NOMO-1 treated with dmso at 0.1 percent for 144 hours (cell line): ENCODE results near the gene SYNDIG1.

Experiments
- DNase-seq: peaks from one replicate; lab custom pipeline; 2025; ENCODE audit not compliant: unreplicated experiment; lab: John Stamatoyannopoulos, UW

SYNDIG1 gene

DNA sequence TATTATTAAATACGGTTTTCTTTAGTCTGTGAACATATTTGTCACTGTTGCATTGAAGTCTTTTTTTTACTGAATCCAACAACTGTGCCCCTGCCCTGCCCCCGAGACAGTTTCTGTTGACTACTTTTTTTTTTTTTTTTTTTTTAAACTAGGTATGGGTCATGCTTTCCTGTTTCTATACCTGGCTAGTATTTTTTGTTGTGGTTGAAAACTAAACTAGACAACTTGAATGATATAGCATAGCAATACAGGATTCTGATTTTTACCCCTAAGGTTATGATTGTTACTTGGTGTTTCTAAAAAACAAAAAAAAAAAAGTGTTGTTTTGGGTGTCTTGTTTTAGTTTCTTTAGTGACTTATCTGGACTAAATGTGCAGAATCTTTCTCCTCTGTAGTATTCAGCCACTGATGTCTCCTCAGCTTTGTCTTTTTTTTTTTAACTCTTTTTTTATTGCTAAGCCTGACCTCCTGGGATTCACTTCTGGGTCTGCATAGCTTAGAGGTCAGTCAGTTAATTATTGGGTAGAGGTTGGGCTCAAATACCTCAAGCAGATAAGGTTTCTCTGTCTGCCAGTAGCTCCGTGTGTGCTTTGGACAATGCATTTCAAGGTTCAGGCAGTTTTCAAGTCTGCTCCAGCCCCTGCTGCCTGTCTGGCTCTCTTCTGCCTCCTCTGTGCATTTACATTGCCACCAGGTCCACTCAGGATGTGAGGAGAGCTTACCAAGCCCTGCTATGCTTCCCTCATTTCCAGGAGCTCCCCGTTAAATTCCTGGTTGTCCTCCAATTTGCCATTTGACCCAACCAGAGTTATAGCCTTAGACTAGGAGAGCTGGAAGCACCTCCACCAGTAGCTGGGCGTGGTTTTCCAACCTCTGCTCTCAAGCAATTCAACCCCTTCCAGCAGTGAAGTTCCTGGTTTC is 91.4 kb downstream of the SYNDIG1 start:
- no peak for DNase-seq

DNA sequence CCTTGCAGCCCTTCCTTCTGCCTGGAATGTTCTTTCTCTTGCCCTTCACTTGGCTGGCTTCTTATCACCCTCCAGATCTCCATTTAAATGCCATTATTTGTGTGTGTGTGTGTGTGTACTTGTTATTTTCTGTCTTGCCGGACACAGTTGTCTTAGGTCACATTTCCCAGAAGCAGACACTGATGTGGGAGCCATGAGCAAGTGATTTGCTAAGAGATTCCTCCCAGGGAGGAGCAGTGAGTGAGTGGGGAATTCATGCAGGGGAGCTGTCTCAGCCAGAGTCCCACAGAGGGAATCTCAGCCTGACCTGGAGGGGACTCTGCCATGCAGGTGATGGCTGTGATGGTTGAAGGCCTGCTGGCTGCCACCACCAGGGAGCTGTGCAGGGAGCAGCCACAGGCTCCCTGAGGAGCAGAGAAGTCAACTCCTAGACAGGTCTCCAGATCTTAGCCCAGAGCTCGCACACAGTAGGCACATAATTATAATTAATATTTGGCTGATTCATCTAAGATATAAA is 96.5 kb downstream of the SYNDIG1 start:
- DNase-seq, result no peak

DNA sequence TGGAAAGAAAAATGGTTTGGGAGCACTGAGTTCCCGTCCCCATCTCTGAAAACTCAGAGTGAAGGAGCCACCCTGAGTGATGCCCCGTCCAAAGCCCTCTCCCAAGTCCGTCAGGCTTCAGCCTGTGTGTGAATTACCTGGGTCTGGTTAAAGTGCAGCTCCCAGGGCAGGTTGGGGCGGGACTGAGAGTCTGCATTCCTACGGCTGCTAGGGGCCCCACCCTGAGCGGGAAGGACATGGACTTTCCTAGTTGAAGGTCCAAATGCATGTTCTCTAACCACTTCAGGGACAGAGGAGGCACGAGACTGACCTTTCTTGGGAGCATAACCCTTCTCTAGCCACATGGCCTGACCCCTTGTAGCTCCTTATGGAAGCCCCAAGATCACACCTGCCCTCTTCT is 97.2 kb downstream of the SYNDIG1 start:
- DNase-seq, result no peak

DNA sequence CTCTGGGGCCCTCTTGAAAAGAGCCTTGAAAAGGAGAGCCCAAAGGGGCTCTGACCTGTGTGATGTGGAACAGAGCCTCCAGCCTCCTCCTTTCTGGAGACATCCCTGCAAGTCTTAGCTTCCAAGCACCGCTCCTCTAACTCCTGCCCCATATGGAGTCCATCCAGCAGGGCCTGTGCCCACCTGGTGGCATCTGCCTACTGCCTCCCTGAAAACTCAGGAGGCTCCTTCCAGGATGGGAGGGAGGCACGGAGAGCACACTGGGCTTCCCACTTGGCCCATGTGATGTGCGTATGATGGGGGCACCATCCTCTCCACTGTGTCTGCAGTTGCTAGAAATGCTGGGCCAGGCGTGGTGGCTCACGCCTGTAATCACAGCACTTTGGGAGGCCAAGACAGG is 98.1 kb downstream of the SYNDIG1 start:
- no peak for DNase-seq

DNA sequence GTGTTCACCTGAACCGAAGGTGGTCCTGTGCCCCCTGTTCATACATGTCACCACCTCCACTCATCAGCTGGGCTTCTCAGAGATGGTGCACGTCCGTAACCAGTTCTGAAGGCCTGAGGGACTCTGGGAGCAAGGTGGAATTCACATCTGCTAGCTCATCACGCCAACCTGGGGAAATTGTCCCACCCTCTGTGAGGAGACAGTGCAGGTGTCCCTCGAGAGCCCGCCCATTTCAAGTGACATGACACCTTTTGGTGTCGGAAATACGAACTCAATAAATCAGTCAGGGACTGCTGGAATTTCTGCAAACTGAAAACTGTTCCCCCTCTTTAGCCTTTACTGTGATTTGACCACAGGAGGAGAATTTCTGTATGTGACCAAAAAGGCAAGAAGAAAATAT is 99.4 kb downstream of the SYNDIG1 start:
- DNase-seq, result no peak

DNA sequence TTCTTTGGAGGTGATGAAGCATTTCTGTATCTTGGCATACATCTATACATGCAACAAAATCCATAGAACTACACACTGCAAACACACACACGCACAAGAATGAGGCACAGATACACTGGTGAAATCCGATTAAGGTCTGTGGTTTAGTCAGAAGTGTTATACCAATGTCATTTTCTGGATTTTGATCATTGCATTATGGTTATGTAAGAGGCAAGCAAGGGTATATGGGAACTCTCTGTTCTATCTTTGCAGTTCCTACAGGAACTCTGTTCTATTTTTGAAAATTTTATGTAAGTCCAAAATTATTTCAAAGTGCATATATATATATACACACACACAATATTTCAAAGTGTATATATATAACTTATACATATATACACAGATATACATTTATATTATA is 101.7 kb downstream of the SYNDIG1 start:
- no peak for DNase-seq

DNA sequence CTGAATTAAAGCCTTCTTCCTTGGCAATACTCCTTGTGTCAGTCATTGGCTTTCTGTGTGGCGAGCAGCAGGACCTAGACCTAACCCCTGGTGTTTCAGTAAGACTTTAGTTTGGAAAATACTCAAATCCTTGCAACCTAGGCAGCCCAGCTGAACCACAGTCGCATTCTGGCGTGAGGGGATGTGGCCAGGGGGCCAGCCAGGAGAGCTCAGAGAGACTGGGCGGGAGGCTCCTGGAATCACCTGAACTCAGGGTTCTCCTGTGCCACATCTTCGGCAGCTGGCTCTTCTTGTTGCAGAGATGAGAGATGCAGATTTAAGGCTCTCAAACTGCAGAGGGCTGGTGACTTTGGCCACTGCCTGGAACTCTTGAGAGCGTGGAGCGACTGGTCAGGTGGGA is 102.7 kb downstream of the SYNDIG1 start:
- DNase-seq, result no peak

DNA sequence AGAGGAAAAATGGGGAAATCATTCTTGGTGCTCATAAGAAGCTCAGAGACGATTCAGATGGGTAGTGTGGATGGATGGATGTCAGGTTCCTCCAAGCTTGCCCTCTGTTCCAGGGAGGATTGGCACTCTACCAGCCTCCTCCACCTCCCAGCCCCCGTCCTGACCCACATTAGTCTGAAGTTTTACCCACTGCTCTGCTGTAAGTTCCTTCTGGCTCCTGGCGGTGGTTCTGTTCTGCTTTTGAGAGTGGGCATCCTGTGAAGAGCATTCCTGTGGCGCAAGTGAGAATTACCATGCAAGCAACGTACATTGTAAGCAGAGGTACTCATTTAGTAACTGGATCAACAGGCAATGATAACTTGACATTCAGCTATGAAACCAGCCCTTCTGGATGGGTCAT is 103.4 kb downstream of the SYNDIG1 start:
- no peak for DNase-seq

DNA sequence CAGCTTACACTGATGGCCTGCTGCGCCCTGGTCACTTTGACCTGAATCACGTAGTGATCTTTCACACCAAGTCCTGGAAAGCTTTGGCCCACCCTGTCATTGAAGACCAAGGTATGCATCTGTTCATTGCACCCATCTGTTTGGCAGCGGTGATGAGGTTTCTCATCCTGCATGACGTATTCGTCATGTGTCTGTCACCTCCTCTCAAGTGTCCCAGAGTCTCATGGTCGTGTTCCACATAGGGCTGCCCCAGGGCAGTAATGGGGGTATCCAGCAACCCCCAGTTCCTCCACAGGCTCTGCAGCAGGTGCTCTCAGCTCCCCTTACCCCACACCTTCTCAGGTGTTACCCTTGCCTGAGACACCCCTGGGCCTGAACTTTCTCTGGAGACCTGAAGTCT is 104.1 kb downstream of the SYNDIG1 start:
- DNase-seq, result no peak

DNA sequence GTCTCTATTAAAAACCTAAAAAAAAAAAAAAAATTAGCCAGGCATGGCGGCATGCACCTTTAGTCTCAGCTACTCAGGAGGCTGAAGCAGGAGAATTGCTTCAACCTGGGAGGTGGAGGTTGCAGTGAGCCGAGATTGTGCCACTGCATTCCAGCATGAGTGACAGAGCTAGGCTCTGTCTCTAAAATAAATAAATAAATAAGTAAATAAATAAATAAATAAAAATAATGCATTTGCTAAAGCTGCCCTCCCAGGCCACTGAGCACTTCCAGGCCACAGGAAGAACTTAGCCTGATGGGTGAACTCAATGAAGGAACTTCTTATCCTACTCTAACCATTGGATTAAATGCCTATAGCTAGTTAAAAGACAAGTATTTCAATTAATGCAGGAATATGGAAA is 104.9 kb downstream of the SYNDIG1 start:
- no peak for DNase-seq

DNA sequence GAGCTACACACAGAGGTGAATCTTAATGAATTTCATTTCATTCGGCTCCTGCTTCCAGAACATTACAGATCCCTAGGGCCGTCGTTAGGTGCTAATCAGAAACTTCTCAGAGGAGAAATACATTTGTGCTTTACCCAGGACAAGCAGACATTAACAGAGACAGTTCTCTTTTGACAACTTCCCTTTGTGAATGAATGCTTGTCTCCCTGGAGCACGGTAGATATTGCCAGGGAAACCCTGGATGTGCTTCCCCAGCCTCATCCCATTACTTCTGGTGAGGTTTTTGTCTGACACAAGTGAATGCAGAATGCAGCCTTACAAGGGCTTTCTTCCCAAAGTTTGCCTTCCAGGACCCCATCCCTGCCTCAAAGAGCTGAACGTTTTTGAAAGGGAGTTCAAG is 105.4 kb downstream of the SYNDIG1 start:
- DNase-seq, result no peak

DNA sequence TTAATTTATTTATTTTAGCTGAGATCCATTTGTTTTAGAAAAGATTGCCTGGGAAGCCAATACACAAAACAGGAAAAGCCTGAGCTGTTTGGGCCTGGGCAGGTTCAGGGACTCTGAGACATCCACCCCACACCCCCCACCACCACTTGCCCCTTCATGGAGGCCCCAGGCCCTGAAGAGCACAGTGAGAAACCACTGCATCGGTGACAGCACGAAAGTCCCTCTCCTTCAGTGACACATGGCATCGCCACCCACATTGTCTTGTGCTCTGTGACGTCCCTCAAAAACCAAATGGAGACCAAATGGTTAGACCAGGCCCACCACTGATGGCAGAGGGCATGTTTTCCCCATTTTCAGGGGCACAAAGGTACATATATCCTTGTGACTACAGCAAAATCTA is 106.4 kb downstream of the SYNDIG1 start:
- DNase-seq, result no peak

DNA sequence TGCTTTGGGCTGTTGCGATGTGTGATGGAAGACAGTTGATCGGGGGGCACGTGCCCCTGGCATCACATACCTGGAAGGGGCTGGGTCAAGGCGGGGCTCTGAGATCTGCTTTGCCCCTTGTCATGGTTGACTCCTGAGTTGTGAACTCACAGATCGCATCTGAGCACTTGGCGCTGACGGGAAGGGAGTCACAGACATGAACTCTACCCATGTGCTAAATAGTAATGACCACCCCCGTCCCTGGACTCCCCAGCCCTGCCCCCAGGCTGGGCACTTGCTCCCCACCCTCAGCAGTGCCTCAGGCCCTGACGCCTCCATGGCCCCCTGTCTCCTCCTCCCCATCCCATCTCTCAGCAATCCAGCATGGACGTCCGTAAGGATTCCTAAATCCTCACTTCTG is 107.0 kb downstream of the SYNDIG1 start:
- DNase-seq, result no peak

DNA sequence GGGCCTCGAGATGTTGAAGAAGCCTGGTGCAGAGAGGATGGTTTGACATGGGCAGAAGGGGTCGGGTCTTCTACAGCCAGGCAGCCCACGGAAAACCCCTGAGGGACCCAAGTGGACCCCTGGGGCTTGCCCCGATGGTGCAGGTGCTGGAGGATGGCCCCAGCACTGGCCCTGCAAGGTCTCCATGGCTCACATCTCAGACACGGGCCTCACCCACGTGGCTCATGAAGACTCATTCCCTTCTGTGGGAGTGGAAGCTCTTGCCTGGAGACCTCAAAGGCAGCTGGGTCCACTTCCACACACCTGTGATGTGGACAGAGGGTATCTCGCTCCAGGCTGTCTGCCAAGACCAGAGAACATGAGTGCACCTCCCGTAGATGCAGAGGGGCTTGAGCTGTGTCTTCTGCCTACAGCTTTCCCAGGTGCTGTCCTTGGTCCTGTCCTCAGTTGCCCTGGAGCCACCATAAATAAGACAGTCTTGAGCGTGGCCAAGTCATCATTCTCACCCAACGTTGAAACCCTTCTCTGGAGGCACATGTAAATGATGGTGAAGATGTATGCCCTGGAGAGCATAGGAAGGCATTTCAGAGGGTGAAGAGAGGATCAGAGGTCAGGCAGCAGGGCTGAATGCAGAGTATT is 108.0 kb downstream of the SYNDIG1 start:
- no peak for DNase-seq

DNA sequence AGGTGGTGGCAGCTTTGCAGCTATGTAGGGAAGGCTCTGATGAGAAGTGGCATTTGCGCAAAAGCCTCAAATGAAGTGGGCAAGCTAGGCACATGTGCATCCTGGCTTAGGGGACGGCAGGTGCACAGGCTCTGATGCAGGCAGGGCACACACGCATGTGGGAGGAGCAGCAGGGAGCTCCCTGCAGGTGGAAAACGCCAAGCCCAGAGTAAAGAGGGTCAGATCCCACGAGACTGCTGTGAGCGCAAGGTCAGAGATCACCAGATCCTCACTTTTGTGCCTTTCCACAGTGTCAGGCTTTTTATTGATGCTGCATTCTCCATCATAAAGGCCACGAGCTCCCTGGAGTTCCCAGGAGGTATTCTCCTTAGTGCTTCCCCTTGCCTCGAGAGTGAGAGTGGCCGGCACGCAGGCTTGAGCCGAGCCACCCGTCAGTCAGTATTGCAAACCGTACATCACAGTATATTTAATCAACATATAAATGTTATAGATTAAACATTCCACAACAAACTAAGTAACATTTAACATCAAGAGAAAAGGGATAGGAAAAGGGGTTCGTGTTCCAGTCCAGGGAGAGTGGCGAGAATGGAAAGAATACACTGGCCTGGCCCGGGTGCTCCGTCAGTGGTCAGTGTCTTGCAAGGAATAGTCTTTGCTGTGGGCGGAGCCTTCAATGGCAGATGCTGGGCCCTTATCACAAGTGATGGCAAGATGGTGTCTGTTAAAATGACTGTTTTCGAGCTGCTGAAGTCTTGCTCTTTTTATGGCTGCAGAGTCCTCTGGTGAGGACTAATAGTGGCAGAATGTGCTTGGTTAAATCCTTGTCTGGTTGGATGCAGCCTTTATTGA is 109.4 kb downstream of the SYNDIG1 start:
- DNase-seq, result no peak

DNA sequence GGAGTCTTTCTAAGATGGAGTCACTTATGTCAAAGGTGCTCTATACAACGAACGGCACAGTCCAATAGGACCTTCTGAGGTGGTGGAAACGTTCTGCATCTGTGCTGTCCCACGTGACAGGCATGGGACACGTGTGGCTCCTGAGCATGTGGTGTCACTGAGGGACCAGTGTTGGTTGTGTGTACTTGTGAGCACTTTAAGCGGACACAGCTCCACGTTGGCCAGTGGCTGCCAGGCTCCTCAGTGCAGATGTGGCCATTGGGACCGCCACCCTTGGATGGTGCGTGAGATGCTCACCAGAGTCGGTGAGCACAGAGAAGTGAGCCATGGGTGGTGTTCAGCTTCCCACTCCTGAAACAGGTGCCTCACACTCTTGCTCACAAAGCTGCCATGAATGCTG is 110.0 kb downstream of the SYNDIG1 start:
- DNase-seq, result no peak

DNA sequence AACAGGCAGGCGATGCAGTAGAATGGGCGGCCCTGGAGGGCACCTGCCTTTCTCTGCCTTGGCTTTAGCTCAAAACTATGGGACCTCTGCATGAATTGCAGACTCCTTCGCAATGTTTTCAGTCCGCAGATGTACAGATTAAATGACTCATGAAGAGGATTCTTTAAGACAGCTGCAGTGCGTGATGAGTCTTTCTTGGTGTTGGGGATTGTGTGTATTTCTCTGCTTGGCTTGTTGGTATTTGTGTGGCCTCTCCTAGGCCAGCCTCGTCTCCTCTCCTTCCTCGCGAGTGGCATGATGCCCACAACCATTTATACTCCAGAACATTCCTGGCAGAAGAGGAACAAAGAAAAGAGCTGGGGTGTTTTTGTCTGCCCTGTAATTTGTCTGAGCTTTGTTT is 110.6 kb downstream of the SYNDIG1 start:
- no peak for DNase-seq

DNA sequence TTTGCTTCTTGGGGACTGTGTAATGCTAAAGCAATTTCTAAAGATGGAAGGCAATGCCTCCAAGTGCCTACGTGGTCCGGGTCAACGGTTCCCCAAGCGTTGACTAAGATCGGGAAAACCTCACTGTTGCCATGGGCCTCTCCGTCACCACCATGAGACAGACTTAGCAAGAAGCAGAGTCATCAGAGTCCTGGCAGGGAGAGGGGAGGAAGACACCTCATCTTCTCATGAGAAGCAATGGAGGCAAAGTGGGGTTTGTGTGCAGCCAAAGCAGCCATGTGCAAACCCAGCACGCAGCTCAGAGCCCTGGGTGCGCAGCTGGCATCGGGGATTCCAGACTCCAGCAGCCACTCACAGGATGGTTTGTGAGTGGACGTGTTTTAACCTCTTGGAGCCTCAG is 111.4 kb downstream of the SYNDIG1 start:
- no peak for DNase-seq

DNA sequence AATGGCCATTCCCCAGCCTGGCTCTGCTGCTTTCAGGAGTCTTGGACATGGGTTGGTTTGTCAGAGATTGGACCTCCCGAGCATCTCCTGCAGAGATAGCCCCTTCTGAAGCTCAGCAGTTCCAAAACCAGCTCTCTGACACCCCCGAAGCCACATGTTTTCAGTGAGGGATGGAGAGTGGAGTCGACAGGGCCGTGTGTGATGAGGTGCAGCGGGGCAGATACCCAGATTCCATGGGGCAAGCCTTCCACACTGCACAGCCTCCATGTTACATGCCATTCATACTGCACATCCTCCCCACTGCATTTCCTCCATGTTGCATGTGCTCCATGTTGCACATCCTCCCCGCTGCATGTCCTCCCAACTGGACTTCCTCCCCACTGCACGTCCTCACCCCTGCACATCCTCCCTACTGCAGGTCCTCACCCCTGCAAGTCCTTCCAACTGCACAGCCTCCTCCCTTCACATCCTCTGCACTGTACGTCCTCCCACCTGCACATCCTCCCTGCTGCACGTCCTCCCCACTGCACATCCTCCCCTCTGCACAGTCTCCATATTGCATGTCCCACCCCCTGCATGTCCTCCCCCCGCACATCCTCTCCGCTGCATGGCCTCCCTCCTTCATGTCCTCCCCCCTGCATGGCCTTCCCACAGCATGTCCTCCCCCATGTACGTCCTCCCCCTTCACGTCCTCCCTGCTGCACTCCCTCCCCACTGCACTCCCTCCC is 112.2 kb downstream of the SYNDIG1 start:
- DNase-seq, result no peak

DNA sequence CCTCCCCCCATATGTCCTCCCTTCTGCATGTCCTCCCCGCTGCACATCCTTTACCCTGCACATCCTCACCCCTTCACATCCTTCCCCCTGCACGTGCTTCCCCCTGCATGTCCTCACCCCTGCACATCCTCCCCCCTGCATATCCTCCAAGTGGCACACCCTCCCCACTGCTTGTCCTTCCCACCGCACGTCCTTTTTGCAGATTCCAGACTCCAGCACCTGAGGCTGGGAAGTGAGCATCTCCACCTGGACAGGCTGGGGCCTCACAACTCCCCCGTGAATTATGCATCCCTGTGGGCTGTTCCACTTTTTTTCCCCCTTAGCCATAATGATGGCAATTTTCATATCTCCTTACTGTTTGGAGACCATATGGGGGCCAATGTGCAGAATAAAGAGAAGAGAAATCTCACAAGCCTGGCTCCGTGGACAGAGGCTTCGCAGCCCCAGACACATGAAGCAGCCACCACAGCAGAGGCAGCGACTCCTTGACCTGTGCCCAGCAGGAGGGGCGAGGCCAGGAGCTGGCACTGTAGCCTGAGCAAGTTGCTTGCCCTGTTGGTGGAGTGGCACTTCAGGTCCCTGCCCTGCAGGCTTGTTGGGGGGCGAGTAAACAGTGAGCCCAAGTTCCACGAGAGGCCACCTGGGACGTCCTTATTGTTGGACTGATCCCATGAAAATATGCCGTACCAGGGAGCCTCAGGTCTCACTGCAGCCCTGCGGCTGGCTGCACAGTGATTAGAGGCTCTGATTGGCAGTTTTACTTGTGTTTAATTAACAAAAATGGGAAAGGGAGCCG is 113.1 kb downstream of the SYNDIG1 start:
- DNase-seq, result no peak
